Activated CD8-positive, alpha-beta memory T cell treated with anti-CD3 and anti-CD28 coated beads for 36 hours (primary cell): ENCODE results near the gene TNIK. TPM values are rescaled to one million over a fixed set of nuclear protein-coding genes. Genes with fewer than 3 reads are reported as not detected.

Experiments
- CTCF ChIA-PET: fragments of 350-600 bp; sonication (Branson Sonifier 250); formaldehyde crosslinking; loops from one replicate; lab custom pipeline; 2021; ENCODE audit warnings: antibody characterized with exemption; lab: Charles Lee
- POLR2A ChIA-PET: fragments of 350-600 bp; sonication (Branson Sonifier 250); formaldehyde crosslinking; loops from one replicate; lab custom pipeline; 2021; ENCODE audit warnings: antibody characterized with exemption; lab: Charles Lee
- total RNA-seq, 2 experiments: library from RNA; stranded (reverse); gene quantifications; one replicate each; pipeline ENCODE4 v1.2.3, GENCODE V29; 2021

The TNIK gene
- total RNA-seq, 2 experiments from 2014 or later = 15.4 to 17.8 TPM

DNA sequence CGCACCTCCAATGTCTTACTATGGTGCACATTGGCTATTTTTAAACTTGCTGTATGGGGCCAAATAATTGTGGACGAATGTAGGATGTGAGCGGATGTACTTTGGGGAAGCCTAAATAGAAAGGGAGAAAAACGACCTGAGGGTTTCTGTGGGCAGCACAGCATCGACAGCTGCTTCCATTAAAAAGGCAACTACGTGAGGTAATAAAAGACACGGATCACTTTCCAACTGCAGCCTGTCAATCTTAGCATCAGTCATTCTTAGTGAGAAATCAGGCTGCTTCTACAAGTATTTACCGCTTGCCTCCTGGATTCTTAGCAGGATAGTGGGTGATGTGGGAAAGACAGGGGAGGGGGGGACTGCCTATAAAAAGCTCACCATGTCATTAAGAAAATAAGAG, 247.0 kb downstream of the TNIK start:
- POLR2A ChIA-PET = no interaction called here
- CTCF ChIA-PET = no interaction called here

DNA sequence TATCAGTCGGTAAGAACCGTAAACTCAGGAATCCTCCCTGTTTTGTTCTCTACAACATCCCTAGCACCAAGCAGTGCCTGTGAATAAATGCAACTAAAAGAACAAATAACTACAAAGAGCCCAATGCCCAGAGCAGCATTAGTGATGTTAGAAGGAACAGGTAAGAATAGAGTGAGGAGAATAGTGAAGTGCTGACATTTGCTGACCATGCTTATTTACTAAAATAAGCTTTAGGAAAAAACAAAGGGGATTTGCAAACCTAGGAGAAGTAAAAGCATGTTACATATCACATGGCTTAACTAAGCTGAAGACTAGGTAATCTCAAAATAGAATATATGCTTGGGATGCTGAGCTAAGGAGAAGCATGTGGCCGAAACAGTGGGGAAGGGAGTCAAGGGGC, 247.6 kb downstream of the TNIK start:
- ChIA-PET POLR2A (no interaction called here), CTCF (no interaction called here)

DNA sequence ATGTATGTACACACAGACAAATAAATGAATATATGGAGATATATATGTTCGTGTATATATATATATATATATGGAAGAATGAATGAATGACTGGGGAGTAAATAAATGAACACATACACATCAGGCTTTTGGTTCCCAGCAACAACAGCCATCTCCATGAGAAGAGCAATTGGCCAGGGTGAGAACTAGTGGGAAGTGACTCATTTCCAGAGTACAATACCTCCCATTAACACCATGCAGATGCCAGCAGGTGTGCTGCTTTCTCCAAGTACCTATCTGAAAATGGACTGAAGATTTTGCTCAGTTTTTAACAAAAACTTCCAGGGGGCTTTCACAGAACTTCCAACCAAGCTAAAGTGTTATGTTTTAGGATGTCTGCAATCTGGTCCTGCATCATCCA, 253.9 kb downstream of the TNIK start:
- CTCF ChIA-PET = interaction anchor here (1.3 kb wide), 1 partner anchor 43 kb away, joined by 3 read pairs; no protein-coding TSS in a partner anchor
- POLR2A ChIA-PET = no interaction called here

DNA sequence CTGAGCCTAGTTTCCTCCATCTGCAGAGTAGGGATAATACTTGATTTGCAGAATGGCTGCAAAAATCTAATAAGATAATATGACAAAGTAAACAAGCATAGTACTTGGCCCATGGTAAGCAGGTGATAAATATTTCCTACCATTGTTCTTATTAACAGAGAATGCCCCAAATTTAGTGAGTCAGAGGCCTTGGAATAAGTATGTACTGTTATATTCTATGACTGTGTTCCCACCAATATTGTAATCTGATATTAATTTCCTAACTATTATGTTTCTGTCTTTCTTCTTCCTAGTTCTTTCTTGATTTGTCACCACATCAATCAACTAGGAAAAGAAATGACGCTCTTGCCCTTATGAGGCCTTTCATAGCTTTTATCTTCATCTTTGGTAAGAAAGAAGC, 255.3 kb downstream of the TNIK start:
- CTCF ChIA-PET = no interaction called here

DNA sequence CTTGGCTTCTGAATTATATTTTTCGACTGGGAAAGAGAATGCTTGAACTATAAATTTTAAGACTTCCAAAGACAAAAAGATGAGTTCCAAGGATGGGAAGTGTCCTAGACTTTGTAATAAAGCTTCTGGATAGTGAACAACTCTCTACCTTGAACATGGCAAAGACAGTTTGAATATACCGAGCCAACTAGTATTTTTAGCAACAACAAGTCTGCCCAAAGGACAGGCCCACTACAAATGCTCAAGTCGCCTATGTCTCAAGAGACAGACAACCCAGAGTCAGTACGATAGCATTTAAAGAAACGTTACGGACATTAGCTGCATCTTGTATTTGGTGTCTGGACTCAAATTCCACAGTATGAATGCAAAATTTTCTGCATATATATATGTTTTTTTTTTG, 258.4 kb downstream of the TNIK start:
- ChIA-PET POLR2A (no interaction called here), CTCF (no interaction called here)

More for the DNA sequence above, 255.3 kb downstream of the TNIK start:
- POLR2A ChIA-PET = no interaction called here

DNA sequence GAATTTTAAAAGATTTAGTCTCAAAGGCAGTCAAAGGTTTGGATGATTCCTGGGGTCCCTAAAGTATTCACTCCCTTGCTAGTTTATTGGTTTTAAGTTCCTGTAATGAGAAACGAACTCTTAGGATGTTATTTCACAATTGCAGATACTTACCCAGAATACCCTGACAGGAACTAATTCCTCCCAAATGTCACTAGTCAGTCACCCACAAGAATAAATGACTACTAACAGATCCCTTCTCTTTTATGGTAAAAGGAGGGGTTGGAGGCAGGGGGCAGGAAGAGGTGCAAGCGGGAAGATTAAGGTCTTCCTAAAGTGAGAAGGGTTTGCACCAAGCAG, 259.5 kb downstream of the TNIK start:
- ChIA-PET POLR2A (no interaction called here), CTCF (no interaction called here)

DNA sequence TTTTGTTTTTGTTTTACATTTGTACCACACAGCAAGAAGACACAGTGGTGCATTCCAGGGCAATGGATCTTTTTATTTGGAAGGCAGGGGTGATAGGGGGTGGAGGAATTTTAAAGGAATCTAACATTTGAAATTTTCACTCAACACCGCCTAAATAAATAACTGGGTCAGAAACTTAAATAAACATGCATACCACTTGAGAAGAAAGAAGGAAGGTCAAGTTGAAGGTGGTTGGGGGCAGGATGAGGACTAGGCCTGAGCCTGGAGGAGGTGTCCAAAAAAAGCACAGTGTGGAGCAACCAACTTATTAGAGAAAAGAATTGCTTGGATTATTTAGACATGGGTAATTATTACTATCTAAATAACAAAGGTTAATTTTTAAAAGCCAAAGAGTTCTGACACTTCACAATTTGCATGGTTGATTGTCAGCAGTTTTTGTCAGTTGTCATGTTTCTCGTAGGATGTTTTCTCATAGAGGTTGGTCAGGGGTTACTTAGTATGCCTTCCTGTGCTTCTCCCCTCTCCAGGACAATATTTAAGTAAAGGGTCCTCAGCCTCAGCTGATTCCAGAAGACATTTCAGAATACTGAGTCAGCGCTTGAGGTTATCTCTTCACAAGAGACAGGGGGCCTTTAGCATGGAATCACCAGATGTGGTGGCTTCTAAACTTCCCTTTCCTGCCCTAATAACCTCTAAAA, 260.0 kb downstream of the TNIK start:
- POLR2A ChIA-PET = no interaction called here
- CTCF ChIA-PET = no interaction called here

DNA sequence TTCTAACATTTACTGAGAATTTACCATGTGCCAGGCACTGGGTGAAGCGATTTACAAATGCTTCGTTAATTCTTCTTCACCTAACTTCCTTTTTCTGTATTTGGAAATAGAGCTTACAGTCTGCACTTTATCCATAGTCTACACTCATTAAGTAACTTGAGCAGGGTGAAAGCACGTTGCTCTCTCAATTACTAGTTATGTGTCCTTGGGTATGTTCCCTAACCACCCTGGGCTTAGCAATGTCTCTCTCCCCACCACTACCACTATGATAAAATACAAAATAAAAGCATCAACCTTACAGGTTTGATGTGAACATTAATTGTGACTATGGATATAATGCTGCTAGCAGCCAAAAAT, 260.8 kb downstream of the TNIK start:
- ChIA-PET POLR2A (no interaction called here), CTCF (no interaction called here)

DNA sequence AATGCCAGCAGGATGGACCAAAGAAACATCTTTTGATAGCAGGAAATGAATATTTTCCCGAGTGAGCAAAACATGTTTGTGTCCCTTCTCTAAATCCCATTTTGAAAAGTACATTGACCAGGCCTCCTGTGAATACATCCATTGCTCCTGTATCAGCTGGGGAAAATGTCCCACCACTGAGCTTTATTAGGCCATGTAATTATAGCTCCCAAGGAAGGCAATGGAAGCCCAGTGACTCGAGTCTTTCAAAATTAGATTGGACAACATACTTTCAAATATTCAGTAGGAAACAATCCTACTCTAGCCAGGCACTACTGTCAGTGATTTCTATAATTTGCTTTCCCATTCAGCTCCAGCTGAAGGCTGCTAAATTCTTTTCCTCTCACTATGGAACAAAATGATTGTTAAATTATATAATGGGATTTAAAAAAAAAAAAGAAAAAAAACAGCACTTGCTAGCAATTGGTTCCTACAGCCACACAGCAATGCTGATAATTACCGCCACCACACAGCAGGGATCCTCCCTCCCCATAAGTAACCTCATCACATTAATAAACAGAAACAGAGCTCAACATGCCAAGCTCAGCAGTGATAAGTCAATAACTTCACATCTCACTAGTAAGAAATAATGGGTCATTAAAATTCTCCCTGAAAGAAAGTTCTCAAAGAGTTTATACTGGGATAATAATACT, 261.3 kb downstream of the TNIK start:
- CTCF ChIA-PET = no interaction called here
- POLR2A ChIA-PET = no interaction called here

DNA sequence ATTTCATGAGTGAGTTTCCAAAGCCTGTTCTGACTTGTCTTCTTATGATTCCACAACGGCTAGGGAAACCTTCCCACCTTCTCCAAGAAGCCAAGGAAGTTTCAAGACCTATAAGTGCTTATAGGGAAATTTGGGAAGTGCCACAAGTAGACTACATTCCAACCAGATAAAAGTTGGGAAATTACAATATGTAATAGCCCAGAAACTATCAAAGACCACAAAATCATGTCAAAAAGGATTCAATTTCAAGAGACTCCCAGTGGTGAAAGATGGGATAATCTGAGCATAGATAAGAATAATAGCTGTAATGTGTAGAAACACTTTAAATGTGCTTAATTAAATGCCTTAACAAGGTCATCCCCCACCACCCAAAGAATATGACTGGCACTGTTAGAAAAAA, 264.5 kb downstream of the TNIK start:
- POLR2A ChIA-PET = no interaction called here
- CTCF ChIA-PET = no interaction called here

DNA sequence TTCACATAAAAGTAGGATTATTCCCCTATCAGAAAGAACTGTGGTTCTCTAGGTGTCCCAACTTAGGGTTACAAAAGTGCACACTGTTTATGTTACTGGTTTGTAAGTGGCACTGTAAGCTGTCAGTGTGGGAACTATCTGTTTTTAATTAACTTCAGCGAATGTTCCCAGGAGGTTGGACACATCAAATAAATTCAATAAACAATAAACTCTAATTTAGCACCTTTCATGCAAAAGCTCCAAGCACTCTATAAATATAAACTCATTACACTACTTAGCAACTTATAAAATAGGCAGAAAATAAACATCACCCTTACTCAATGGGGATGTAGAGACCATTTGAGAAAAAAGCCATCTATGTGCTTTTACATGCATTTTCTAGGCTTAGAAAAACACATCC, 265.2 kb downstream of the TNIK start:
- POLR2A ChIA-PET = no interaction called here

DNA sequence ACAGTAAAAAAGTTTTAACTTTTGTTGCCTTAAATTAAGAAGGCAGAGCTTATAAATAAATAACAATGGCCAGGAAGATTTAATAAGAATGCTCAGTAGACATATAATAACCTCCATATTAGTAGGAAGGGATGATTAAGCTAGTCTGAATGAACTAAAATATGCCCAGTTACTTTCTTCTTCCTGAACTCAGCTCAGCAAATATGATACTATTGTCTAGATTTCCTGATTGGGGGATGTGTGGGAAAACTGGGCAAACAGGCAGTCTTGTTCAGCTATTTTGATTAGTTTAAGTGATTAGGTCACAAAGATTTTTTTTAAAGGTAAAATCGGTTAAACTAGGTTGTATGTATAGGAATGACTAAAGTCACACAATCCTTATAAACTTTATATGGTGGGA, 266.5 kb downstream of the TNIK start:
- ChIA-PET POLR2A (no interaction called here), CTCF (no interaction called here)

More for the DNA sequence above, 265.2 kb downstream of the TNIK start:
- CTCF ChIA-PET = interaction anchor here (0.5 kb wide), 1 partner anchor 49 kb away, joined by 3 read pairs; no protein-coding TSS in a partner anchor

DNA sequence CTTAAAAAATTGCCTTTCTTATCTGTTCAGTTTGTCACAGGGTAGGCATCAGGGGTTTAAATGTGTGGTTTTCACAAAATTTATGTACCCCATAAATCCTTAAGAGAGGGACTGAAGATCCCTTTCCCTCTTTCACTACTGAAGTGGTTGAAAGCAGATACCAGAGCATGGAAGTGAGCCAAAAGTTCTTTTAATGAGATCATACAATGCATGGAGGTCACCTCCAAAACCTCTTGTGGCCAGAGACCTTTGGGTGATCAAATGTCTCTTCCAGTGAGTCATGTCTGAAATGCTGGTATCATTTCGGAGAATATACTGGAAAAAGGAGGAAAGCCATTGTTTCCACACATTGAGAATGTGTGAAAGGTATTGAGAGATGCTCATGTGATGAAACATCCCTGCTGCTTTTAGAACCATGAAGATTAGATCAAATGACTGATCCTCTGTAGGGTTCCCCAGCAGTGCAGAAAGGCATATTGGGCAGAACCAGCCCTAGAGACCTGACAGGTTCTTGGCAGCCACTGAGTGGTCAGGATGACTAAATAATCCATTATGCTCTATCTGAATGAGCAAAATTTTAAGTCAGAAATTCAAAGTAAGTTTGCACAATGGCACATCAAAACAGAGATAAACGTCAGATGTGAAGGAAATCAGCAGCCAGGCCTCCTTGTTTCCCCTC, 267.9 kb downstream of the TNIK start:
- CTCF ChIA-PET = no interaction called here
- POLR2A ChIA-PET = no interaction called here

DNA sequence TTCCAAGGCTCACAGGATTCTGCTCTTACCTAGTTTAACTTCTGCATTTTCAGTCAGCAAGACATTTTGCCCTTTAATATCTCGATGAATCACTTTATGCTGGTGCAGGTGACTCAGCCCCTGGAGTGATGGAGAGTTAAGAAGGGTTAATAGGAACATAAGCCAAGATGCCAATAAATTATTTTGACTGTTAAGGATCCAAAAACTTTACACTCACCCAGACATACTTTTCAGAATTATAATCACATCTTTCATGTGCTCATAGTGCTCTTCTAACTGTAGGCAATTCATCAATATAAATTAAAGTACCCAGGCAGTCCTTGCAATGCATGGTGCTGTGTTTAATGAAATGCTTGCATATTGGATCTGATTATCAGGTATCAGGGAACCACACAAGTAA, 269.5 kb downstream of the TNIK start:
- POLR2A ChIA-PET = no interaction called here
- CTCF ChIA-PET = no interaction called here

DNA sequence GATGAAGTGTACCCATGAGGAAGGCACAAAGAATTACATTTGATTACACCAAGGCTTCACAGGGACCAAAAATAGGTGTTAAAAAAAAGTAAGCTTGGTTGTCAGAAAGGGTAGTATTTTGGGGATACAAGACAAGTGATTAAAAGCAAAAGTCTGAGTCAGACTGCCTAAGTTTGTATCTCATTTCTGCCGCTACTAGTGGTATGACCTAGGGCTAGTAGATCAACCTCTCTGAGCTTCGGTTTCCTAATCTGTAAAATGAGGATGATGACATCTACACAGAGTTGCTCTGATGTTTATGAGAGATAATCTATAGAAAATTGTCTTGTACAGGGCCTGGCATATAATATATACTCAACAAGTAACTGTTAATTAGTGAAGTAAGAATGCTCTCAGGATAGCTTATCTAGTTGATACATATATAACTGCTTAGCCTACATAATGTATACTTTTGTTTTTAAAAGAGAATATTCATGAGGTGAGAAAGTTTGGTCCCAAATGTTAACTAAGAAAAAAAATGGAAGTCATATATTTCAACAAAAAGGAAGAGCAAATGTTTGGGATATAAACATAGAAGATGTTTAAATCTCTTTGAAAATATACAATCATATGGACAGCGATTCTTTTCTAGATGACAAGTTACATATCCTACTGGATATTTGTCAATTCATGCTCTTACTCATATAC, 270.7 kb downstream of the TNIK start:
- ChIA-PET CTCF (interaction anchor here (0.6 to 1.6 kb wide), 7 partner anchors 15 to 774 kb away, joined by 3 to 7 read pairs (median 3); no protein-coding TSS in a partner anchor), POLR2A (no interaction called here)

DNA sequence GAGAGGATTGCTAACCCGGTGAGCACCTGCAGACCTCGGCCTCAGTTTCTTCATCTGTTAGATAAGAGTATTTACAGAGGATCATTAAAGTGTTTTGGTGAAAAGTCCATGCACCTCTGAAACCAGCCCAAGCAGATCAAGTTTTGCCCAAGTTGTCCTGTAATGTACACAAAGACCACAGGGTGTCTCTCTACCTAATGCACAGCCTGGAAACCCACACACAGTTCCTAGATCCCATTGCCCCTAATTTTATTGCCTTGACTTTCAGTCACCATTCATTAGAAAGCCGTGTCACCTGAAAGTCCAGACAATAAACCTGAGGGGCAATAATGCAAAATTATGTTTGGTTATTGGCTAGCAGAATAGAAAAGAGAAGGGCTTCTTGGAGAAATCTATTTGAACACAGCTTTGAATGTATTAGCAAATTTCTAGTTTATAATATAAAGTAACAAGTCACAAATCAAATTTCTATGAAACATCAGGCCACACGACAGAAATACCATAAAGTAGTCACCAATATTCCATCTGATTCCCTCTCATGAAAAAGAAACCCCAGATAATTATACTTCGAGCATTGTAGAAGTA, 272.4 kb downstream of the TNIK start:
- POLR2A ChIA-PET = no interaction called here
- CTCF ChIA-PET = interaction anchor here (0.6 kb wide), 1 partner anchor 373 kb away, joined by 3 read pairs; no protein-coding TSS in a partner anchor

DNA sequence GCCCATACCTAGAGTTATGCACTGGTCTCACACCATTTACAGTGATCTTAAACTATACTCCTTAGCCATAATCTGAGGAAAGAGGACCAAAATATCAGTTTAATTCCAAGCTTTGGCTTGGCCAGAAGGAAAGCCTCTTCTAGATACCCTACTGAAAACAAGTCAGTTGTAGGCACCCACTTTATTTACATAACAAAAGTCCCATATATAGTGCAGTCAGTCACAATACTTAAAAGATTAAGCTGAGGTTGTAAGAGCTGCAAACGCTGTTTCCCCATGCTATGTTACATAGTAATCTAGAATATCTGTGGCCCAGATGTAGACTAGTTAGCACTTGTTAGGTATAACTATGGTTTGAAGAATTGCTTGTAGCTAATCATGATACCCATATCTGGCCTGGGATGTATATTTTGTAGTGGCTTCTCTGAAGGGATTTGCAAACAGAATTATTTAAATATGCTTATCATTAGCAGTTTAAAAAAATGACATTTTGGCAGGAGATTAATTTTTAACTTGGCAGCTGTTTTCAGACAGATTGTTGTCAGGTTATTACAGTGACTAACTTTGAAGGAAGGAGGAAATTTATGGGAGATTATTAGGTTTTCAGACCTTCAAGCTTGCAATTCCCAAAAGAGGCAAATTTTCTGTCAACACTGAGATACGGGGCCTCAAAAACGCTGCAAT, 273.2 kb downstream of the TNIK start:
- ChIA-PET POLR2A (interaction anchor here (0.7 kb wide), 1 partner anchor 273 kb away, joined by 3 read pairs; no protein-coding TSS in a partner anchor), CTCF (interaction anchor here (0.6 kb wide), 1 partner anchor 374 kb away, joined by 3 read pairs; no protein-coding TSS in a partner anchor)

DNA sequence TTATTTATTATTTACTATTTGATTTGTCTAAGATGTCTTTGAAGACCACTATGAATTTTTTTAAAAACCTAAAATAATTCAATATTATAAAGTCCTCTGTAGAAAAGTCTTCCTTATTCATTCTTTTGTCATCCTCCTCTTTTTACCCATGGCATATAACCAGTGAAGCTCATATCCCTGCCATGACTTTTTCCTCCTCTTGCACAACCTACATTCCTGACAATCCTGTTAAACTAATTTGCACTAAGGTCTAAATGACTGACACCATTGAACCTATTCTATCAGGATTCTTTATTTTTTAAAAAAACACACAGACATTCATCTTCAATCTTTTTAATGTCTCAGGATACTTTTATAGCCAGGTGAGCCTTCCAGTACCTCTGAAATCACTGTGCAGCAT, 273.8 kb downstream of the TNIK start:
- ChIA-PET CTCF (no interaction called here), POLR2A (no interaction called here)

DNA sequence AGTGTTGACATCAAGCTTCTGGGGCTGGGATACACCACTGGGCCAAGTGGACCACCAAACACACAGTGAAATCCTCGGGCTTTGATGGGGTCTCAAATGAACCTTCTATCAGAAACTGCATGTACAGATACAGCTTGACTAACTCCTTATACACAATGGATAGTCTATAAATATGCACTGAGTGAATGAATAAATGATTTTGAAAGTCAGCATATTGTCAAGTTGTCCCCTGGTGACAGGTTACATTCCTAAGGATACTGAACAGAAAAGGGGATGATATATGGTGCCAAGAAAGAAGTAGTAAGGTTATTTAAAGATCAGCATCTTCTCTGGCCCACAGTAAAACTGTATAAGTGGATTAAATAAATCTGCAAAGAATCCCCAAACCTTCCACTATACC, 274.2 kb downstream of the TNIK start:
- ChIA-PET CTCF (no interaction called here), POLR2A (no interaction called here)
